ENCODE results near the gene SEPTIN1. TPM values are rescaled to one million over a fixed set of nuclear protein-coding genes. Genes with fewer than 3 reads are reported as not detected.

Gene SEPTIN1
- total and polyA plus RNA-seq, 2 donors (not counting 3 experiments of a cell fraction or from before 2014, with no cell fraction given), result 0.07 to 0.75 TPM

DNA sequence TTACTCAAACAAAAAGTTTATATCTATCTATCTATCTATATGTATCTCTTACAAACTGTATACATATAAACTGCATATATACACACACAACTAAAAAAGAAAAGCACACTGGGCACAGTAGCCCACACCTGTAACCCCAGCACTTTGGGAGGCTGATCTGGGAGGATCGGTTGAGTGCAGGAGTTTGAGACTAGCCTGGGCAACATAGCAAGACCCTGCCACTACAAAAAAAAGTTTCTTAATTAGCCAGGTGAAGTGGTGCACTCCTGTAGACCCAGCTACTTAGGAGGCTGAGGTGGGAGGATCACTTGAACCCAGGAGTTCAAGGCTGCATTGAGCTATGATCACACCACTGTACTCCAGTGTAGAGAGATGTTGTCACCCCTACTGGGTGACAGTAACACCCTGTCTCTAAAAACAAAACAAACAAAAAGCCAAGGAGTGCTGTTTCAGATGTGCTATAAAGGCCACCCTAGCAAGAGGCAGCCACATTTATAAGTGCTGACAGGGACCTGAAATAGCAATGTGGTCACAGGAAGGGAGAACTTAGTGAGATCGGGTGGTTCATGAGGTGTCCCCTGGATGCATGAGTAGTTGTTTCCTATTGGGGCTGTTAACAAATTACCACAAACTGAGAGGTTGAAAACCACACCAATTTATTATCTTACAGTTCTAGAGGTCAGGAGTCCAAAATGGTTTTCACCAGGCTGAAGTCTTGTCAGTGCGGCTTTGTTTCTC is 32.1 kb downstream of the SEPTIN1 start:
- BruUV-seq (replicated peaks), result no TSS peak

More for the DNA sequence above, 32.1 kb downstream of the SEPTIN1 start:
- H3K4me2 ChIP-seq (ENCODE audit: insufficient read depth, low read length), result no peak overlapping the region
- H3K9me1 ChIP-seq (replicated peaks; ENCODE audit: control insufficient read depth, extremely low read depth, insufficient read depth, low read length), result no peaks in the 10 kb centered on the region
- H3K4me3 ChIP-seq (replicated peaks in 1 of 3; ENCODE audit: insufficient read depth in 1 of 3, low read depth in 1 of 3, low read length in 3 of 3), result no peak overlapping the region
- H3K27me3 ChIP-seq (ENCODE audit: control insufficient read depth in 2 of 2, insufficient read depth in 2 of 2, low read length in 2 of 2), result no peaks in the 10 kb centered on the region
- no peaks in the 10 kb centered on the region for H4K20me1 ChIP-seq (replicated peaks; ENCODE audit: control insufficient read depth, extremely low read depth, insufficient read depth, low read length)
- H3K79me2 ChIP-seq (ENCODE audit: control insufficient read depth, insufficient read depth, low read length), result peaks cover 19% of the 10 kb centered on the region
- DNase-seq (ENCODE audit: low read depth, low spot score) (no peak), FAIRE-seq (peak; percentile 66)
- H2AFZ ChIP-seq (ENCODE audit: low read depth, low read length), result no peak overlapping the region
- no peak overlapping the region for H3K27ac ChIP-seq (ENCODE audit: insufficient read depth, low read depth, low read length)
- no peaks in the 10 kb centered on the region for H3K9me3 ChIP-seq (replicated peaks; ENCODE audit: control insufficient read depth, insufficient read depth, low read length)
- no peak overlapping the region for H3K9ac ChIP-seq (replicated peaks; ENCODE audit: extremely low read depth, insufficient read depth, low read length)
- POLR2A ChIA-PET, result no interaction called here
- intact Hi-C loops (cut with micrococcal nuclease), result loop anchor here (1.0 kb wide), 1 partner anchor 15 kb away; no protein-coding TSS in a partner anchor
- H3K4me1 ChIP-seq (ENCODE audit: control insufficient read depth, extremely low read depth, insufficient read depth, low read length), result peaks cover 25% of the 10 kb centered on the region
- TF ChIP-seq, protein P1, sequence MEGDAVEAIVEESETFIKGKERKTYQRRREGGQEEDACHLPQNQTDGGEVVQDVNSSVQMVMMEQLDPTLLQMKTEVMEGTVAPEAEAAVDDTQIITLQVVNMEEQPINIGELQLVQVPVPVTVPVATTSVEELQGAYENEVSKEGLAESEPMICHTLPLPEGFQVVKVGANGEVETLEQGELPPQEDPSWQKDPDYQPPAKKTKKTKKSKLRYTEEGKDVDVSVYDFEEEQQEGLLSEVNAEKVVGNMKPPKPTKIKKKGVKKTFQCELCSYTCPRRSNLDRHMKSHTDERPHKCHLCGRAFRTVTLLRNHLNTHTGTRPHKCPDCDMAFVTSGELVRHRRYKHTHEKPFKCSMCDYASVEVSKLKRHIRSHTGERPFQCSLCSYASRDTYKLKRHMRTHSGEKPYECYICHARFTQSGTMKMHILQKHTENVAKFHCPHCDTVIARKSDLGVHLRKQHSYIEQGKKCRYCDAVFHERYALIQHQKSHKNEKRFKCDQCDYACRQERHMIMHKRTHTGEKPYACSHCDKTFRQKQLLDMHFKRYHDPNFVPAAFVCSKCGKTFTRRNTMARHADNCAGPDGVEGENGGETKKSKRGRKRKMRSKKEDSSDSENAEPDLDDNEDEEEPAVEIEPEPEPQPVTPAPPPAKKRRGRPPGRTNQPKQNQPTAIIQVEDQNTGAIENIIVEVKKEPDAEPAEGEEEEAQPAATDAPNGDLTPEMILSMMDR (IDR thresholded peaks at IDR 0.05; ENCODE audit: extremely low read depth in 1 of 2, insufficient read depth in 1 of 2, low read depth in 1 of 2, low read length in 2 of 2), result no peak
- TF ChIP-seq GATA2 (IDR thresholded peaks at IDR 0.05; ENCODE audit: insufficient read depth, insufficient read length, low read depth, low read length) (no peak), FOS (IDR thresholded peaks at IDR 0.05; ENCODE audit: borderline replicate concordance, insufficient read depth, low read length) (no peak), POLR2AphosphoS5 (IDR thresholded peaks at IDR 0.05; ENCODE audit: insufficient read depth, low read depth, low read length) (no peak), MYC (IDR thresholded peaks at IDR 0.05; ENCODE audit: low read depth, low read length) (no peak), JUN (IDR thresholded peaks at IDR 0.05; ENCODE audit: borderline replicate concordance, insufficient read depth, insufficient read length, low read depth) (no peak), EZH2 (IDR thresholded peaks at IDR 0.05; ENCODE audit: borderline replicate concordance, low read depth, low read length, severe bottlenecking) (no peak), POLR2A (IDR thresholded peaks at IDR 0.05; ENCODE audit: low read depth, low read length) (no peak)
- TF ChIP-seq, protein P2, sequence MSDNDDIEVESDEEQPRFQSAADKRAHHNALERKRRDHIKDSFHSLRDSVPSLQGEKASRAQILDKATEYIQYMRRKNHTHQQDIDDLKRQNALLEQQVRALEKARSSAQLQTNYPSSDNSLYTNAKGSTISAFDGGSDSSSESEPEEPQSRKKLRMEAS (IDR thresholded peaks at IDR 0.05; ENCODE audit: insufficient read depth, insufficient read length), result no peak
- dilution Hi-C loops (cut with MboI; ENCODE audit: extremely low pct_ligation_motif_present, low sequenced_read_pairs), result no loop called here
- CTCF ChIA-PET, result no interaction called here
- peaks cover 6 to 11% of the 10 kb centered on the region in 2 experiments for H3K36me3 ChIP-seq (ENCODE audit: control insufficient read depth in 2 of 2, extremely low read depth in 1 of 2, insufficient read depth in 2 of 2, low read length in 2 of 2)

Measured in endothelial cell of umbilical vein (primary cell).